GM18858 (cell line): Measurements from ENCODE around the gene EFCAB11.

ENCODE experiments used
- ATAC-seq: cut with Tn5 transposase; IDR thresholded peaks from one replicate; pipeline ENCODE4 v1.9.1; 2021; ENCODE audit not compliant: unreplicated experiment

EFCAB11 gene

GRCh38 chr14:89957376-89957775, 2.8 kb upstream of the EFCAB11 start:
- ATAC-seq = no peak

GRCh38 chr14:89956661-89957009, 2.1 kb upstream of the EFCAB11 start:
- no peak for ATAC-seq

DNA sequence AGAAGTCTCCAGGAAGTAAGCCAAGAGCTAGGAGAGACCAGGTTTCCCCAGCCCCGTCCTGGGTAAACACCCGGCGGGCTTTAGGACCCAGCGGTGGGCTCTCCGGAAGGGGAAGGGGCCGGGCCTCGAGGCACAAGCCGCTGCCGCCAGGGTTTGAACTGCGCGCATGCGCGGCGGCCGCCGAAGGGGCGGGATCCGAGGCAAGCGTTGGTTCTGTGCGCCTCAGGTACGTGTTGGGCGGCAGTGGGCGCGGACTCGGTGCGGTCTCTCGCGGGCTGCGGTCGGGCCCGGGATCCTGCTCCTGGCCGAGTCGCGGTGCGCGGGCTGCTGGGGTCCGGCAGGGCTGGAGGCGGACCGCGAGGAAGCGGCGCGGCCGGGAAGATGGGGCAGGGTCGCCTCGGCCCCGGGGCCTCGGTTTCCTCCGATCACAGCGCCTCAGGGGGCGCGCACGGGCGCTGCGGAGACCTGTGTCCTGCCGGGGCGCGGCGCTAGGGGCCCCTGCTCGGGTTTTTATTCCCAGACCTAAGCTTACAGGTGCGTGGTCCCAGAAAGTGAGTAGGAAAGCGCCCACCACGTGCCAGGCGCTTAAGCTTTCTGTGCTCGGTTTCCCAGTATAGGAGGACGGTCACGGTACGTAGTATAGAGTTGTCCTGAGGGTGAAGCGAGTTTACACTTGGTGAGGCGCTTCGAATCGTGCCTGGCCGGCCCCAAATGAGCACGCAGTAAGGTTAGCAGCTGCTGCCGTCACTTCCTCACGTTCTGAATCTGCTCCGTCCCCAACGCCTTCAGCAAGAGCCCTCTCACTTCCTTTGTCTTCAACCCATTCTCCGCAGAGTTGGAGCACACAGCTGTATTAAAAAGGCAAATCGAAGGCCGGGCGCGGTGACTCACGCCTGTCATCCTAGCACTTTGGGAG, 1.5 kb upstream of the EFCAB11 start, which contains the start of gene TDP1:
Gene TDP1 (plus strand): TSS at position 183 of the 916 bp plus-strand sequence. CDS start 7,188 bp downstream, outside the sequence.
- peak; percentile 46 for ATAC-seq

- peak; percentile 3 for ATAC-seq
Observed at GRCh38 chr14:89955022-89955744, 653 bp upstream of the EFCAB11 start.

DNA sequence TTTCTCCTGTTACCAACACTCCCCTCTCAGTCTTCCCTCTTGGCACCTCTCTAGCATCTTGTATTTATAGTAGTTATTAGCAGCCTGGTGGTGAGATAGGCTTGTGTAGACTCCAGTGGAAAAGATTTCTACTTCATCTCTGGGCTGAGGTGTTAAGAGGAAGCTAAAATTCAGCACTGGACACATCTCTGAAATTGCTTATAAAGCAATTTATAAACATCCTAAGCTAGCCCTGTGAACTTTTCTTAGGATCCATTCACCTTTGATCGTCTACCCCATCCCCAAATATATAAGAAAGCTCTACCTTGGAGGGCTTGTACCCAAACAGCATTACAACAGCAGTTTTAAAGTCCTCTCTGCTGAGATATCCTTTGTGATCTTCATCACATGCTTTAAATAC, 928 bp downstream of the EFCAB11 start:
- no peak for ATAC-seq

DNA sequence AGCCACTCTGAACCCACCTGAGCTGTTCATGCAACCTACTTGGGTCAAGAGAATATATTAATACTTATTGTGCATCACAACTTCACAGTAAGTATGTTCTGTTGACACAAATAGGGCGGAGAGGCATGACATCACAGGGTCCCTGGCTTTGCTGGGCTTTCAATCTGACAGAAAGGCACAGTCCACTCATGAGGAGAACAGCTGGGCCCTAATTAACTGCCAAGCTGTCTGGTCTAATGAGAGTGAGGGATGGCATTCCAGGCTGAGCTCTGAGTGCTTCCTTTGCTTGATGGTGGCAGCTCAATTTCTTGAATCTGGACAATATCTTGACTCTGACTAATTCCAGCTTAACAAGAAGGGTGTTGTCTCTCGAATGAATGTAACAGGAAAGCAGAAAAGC, 2.0 kb downstream of the EFCAB11 start:
- no peak for ATAC-seq

DNA sequence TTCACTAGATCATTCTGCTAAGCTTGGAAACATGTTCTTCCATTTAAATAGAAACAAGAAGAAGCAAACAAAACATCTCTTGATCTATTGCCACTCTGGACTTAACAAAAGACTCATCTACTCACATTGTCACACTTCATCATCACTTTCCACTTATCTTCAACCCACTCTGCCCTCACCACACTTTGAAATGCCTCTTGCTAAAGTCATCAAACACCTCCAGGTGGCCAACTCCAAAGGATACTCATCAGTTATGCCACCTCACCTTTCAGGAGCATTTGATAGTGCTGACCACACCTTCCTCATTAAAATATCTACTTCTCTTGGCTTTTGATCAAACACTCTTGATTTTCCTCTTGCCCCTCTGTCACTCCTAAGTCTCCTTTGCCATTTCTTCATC, 7.2 kb downstream of the EFCAB11 start:
- ATAC-seq = no peak

- no peak for ATAC-seq
Observed at GRCh38 chr14:89941830-89942377, 12.6 kb downstream of the EFCAB11 start.

GRCh38 chr14:89936654-89937185, 17.8 kb downstream of the EFCAB11 start:
- ATAC-seq = no peak

- ATAC-seq = no peak
Observed at GRCh38 chr14:89933002-89933401, 21.5 kb downstream of the EFCAB11 start.

GRCh38 chr14:89927186-89927865, 27.2 kb downstream of the EFCAB11 start:
- ATAC-seq = no peak

GRCh38 chr14:89926694-89927093, 27.8 kb downstream of the EFCAB11 start:
- no peak for ATAC-seq

DNA sequence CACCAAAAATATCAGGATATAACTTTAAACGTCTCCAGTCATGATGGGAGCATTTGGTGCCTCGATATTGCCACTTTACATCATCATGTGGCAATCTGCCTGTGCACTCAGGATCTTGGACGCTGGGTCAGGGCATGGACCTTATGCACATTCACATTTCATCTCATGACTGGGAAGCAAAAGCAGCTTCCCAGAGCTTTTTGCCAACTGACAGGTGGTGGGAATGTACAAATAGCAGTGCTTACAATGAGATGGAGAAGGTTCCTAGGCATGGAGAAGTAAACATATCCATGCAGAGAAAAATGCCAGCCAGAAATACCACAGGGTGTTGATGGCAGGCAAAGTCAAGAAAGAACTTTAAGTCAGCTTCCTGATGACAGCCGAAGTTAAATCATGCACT, 30.3 kb downstream of the EFCAB11 start:
- no peak for ATAC-seq

- ATAC-seq = no peak
Observed at GRCh38 chr14:89922031-89922907, 32.3 kb downstream of the EFCAB11 start.

- no peak for ATAC-seq
Observed at GRCh38 chr14:89921346-89921745, 33.2 kb downstream of the EFCAB11 start.

GRCh38 chr14:89920056-89920455, 34.5 kb downstream of the EFCAB11 start:
- ATAC-seq = no peak

- no peak for ATAC-seq
Observed at GRCh38 chr14:89918721-89919120, 35.8 kb downstream of the EFCAB11 start.

GRCh38 chr14:89915114-89915878, 39.2 kb downstream of the EFCAB11 start:
- ATAC-seq = no peak

DNA sequence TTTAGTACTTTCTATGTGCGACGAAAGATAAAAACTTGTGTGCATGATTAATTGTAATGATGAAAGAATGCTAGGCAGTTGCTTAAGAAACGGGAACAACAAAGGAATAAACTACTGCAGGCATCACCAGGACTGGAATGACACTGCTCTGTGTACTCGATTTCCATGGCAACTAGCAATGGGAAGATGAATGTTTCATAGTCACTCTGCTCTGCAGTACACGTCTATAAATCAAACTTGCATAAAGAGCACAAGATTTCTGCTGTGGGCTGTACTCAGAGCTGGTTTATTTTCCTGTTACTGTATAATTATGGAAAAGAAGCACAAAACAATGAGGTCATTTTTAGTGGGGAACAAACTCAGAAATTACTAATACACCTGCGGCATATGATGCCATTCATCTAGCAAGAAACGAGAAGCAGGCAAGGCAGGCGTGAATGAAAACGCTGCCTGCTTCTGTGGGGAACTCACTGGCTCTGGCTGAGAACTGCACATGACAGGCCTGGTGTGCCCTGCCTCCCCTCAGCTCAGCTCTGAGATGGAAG, 41.8 kb downstream of the EFCAB11 start:
- ATAC-seq = no peak
